ENCODE data around the gene PPP1R15A.
"Not testable (repeated sequence)": the region's sequence is repeated elsewhere in the genome, so short reads cannot be mapped to it uniquely, and the experiment has no call there.

GRCh38 chr19:48903788-48904187 is 31.6 kb downstream of the PPP1R15A start:
- not testable (repeated sequence) for TF ChIP-seq EZH2 (IDR thresholded peaks at IDR 0.05; ENCODE audit: borderline replicate concordance, insufficient read depth, low read length, poor library complexity, severe bottlenecking); CTCF (IDR thresholded peaks at IDR 0.05; ENCODE audit: poor library complexity, severe bottlenecking); REST (IDR thresholded peaks at IDR 0.05; ENCODE audit: borderline replicate concordance); EP300 (conservative IDR thresholded peaks at IDR 0.05; ENCODE audit: poor library complexity, severe bottlenecking); POLR2AphosphoS5 (IDR thresholded peaks at IDR 0.05)

All from neural cell (in vitro differentiated cells).